Kidney (tissue), 14 donors: ENCODE results near the gene C1QA. TPM values are rescaled to one million over a fixed set of nuclear protein-coding genes. Genes with fewer than 3 reads are reported as not detected.

ENCODE experiments used
- DNase-seq, 5 donors: peaks; one replicate each; pipeline ENCODE4 v3.0.0-alpha.2; 2013 to 2020
- FAIRE-seq: peaks from 2 replicates; lab custom pipeline; 2012; peaks lifted over from hg19 to GRCh38; lab: Jason Lieb, UNC
- H3K27ac ChIP-seq, 2 donors: one replicate each; pipeline ENCODE4 v1.7.0; 2013; ENCODE audit warnings: low read depth in 2 of 2, low read length in 2 of 2, inconsistent platforms in 1 of 2
- H3K27me3 ChIP-seq: one replicate; pipeline ENCODE4 v1.7.1; 2013; ENCODE audit warnings: low read length, inconsistent platforms; ENCODE audit not compliant: control insufficient read depth, insufficient read depth
- H3K36me3 ChIP-seq, 3 donors: one replicate each; pipeline versions ENCODE4 v1.7.0 to v1.7.1; 2013; ENCODE audit warnings: low read length in 3 of 3, control low read depth in 1 of 3, inconsistent platforms in 1 of 3; ENCODE audit not compliant: insufficient read depth in 3 of 3, control insufficient read depth in 2 of 3
- H3K4me1 ChIP-seq, 3 donors: one replicate each; pipeline versions ENCODE4 v1.7.0 to v1.7.1; 2013; ENCODE audit warnings: low read length in 3 of 3, inconsistent platforms in 1 of 3, low read depth in 1 of 3; ENCODE audit not compliant: control insufficient read depth in 2 of 3, insufficient read depth in 2 of 3
- H3K4me3 ChIP-seq, 3 donors: one replicate each; pipeline versions ENCODE4 v1.7.0 to v1.8.1; 2013; ENCODE audit warnings: low read length in 3 of 3, control low read depth in 1 of 3, inconsistent platforms in 1 of 3
- H3K9ac ChIP-seq, 3 donors: one replicate each; pipeline versions ENCODE4 v1.7.0 to v1.7.1; 2013; ENCODE audit warnings: low read length in 3 of 3, control low read depth in 1 of 3, inconsistent platforms in 1 of 3
- H3K9me3 ChIP-seq, 3 donors: one replicate each; pipeline versions ENCODE4 v1.7.0 to v1.7.1; 2013; ENCODE audit warnings: low read length in 3 of 3, control low read depth in 1 of 3, inconsistent platforms in 1 of 3; ENCODE audit not compliant: control insufficient read depth in 2 of 3, insufficient read depth in 1 of 3
- CTCF ChIP-seq: IDR thresholded peaks from 3 replicates; pipeline ENCODE4 v1.5.1; 2012; ENCODE audit warnings: mild to moderate bottlenecking, moderate library complexity, borderline replicate concordance; ENCODE audit not compliant: insufficient read depth; ENCODE audit errors: extremely low read depth
- intact Hi-C: fragments of 100-400 bp; cut with DNase I; formaldehyde crosslinking; loops from one replicate; pipeline ENCODE4 v1.11.1; 2022
- polyA plus RNA-seq: library from polyadenylated mRNA; stranded (reverse); fragments of 350-450 nt; fragmentation: Illumina TruSeq; extraction: RNeasy Lipid Tissue Mini Kit (QIAGEN cat#74804); gene quantifications from one replicate; pipeline ENCODE4 v1.2.3, GENCODE V29; 2014; ENCODE audit warnings: low read depth, low replicate concordance; ENCODE audit not compliant: insufficient read depth
- total RNA-seq: library from RNA; stranded (reverse); fragmentation: NEBNext Ultra II Directional; extraction: Animal tissue kit (Norgen Biotek cat#: 25700); gene quantifications from one replicate; pipeline ENCODE4 v1.2.1, GENCODE V29; 2021
- donor health status: control.
- donor health status: control.
- donor health status: control.
- donor health status: control.
- donor health status: control.
- donor health status: DM: yes; HTN: yes; CAD: no.
- donor health status: Normal renal cell carcinoma (clear cell type).

Gene C1QA
- total and polyA plus RNA-seq, 2 donors from 2014 or later, result 150 to 238 TPM

GRCh38 chr1:22683547-22683946 lies 47.1 kb downstream of the C1QA start:
- intact Hi-C loops, result no loop called here
- H3K9ac ChIP-seq, result no peak overlapping the region
- no peak overlapping the region for H3K4me3 ChIP-seq
- H3K27ac ChIP-seq, result no peak overlapping the region
- H3K4me1 ChIP-seq, result no peaks in the 10 kb centered on the region
- DNase-seq (no peak), FAIRE-seq (no peak)
- no peaks in the 10 kb centered on the region for H3K9me3 ChIP-seq
- no peaks in the 10 kb centered on the region for H3K36me3 ChIP-seq
- no peaks in the 10 kb centered on the region for H3K27me3 ChIP-seq
- TF ChIP-seq CTCF, result no peak

GRCh38 chr1:22685591-22686059 lies 49.2 kb downstream of the C1QA start:
- no peak for TF ChIP-seq CTCF
- Histone ChIP-seq H3K4me3 (no peak overlapping the region), H3K27ac (no peak overlapping the region), H3K27me3 (no peaks in the 10 kb centered on the region), H3K9ac (no peak overlapping the region), H3K4me1 (no peaks in the 10 kb centered on the region), H3K9me3 (no peaks in the 10 kb centered on the region), H3K36me3 (no peaks in the 10 kb centered on the region)
- intact Hi-C loops, result no loop called here
- FAIRE-seq (no peak), DNase-seq (peak in 4 of 5 donors; percentile 91 to 95 (median 93))

DNA sequence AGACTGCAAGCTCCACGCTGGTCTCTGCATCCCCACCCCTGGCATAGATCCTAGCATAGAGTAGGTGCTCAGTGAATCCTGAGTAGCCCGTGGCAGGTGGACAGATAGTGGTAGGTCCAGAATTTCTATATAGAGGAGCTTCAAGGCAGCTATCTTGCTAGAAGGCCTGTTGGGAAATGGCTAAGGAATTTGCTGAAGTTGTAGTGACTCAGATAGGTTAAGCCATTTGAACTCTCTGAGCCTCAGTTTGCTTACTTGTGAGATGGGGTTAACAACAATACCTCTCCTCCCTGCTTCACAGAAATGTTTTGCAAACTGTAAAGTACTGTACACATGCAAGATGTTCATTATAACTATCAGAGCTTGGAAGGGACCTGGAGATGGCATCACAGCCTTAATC lies 50.8 kb downstream of the C1QA start:
- Histone ChIP-seq H3K9me3 (no peaks in the 10 kb centered on the region), H3K27me3 (no peaks in the 10 kb centered on the region), H3K9ac (no peak overlapping the region), H3K27ac (no peak overlapping the region), H3K36me3 (no peaks in the 10 kb centered on the region), H3K4me3 (no peak overlapping the region), H3K4me1 (no peaks in the 10 kb centered on the region)
- TF ChIP-seq CTCF, result no peak
- DNase-seq (no peak), FAIRE-seq (no peak)
- intact Hi-C loops, result no loop called here

DNA sequence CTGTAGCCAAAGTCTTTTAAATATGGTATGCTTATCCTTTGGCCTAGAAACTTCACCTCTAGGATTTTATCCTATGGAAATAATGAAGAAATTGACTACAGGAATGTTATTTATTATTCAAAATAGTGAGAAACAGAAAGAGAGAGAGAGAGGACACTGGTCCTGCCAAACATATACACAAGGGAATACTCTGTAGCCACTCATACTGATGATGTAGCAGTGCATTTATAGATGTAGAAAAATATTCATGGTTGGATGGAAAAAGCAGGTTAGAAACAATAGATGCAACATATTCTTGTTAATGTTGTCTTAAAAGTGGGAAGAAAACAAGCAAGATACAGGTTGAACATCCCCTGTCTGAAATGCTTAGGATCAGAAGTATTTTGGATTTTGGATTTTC lies 52.0 kb downstream of the C1QA start:
- FAIRE-seq (no peak), DNase-seq (no peak)
- no peak overlapping the region for H3K9ac ChIP-seq
- no peak overlapping the region for H3K27ac ChIP-seq
- no peaks in the 10 kb centered on the region for H3K4me1 ChIP-seq
- no peaks in the 10 kb centered on the region for H3K27me3 ChIP-seq
- TF ChIP-seq CTCF, result no peak
- no peak overlapping the region for H3K4me3 ChIP-seq
- no peaks in the 10 kb centered on the region for H3K36me3 ChIP-seq
- H3K9me3 ChIP-seq, result no peaks in the 10 kb centered on the region
- intact Hi-C loops, result no loop called here
